ENCODE measurements around the gene GGTLC3.
"Not testable (repeated sequence)": the region's sequence is repeated elsewhere in the genome, so short reads cannot be mapped to it uniquely, and the experiment has no call there.

The GGTLC3 gene

GRCh38 chr22:18518061-18518460 lies at the start of gene GGTLC3:
TSS of gene GGTLC3 (minus strand) at chr22:18518161. CDS start at chr22:18517897, 264 bp downstream.
- DNase-seq (ENCODE audit: low read depth) = not testable (repeated sequence)

GRCh38 chr22:18560099-18560974 lies 42.4 kb upstream of the GGTLC3 start:
- H3K4me3 ChIP-seq (ENCODE audit: low read depth, low read length); DNase-seq (ENCODE audit: low read depth): not testable (repeated sequence)

More at GRCh38 chr22:18518061-18518460, at the start of gene GGTLC3:
- not testable (repeated sequence) for H3K4me3 ChIP-seq (ENCODE audit: low read depth, low read length)

GRCh38 chr22:18558939-18559338 lies 41.0 kb upstream of the GGTLC3 start:
- not testable (repeated sequence) for DNase-seq (ENCODE audit: low read depth); H3K4me3 ChIP-seq (ENCODE audit: low read depth, low read length)

- H3K4me3 ChIP-seq (ENCODE audit: low read depth, low read length); DNase-seq (ENCODE audit: low read depth): not testable (repeated sequence)
Observed at GRCh38 chr22:18558516-18558915, 40.6 kb upstream of the GGTLC3 start.

- not testable (repeated sequence) for H3K4me3 ChIP-seq (ENCODE audit: low read depth, low read length); DNase-seq (ENCODE audit: low read depth)
Observed at GRCh38 chr22:18554280-18555256, 36.6 kb upstream of the GGTLC3 start.

- not testable (repeated sequence) for DNase-seq (ENCODE audit: low read depth); H3K4me3 ChIP-seq (ENCODE audit: low read depth, low read length)
Observed at GRCh38 chr22:18552839-18553597, 35.1 kb upstream of the GGTLC3 start.

GRCh38 chr22:18551046-18551445 lies 33.1 kb upstream of the GGTLC3 start:
- H3K4me3 ChIP-seq (ENCODE audit: low read depth, low read length); DNase-seq (ENCODE audit: low read depth): not testable (repeated sequence)

GRCh38 chr22:18549458-18550179 lies 31.7 kb upstream of the GGTLC3 start:
- DNase-seq (ENCODE audit: low read depth); H3K4me3 ChIP-seq (ENCODE audit: low read depth, low read length): not testable (repeated sequence)

GRCh38 chr22:18544615-18545014 lies 26.7 kb upstream of the GGTLC3 start:
- H3K4me3 ChIP-seq (ENCODE audit: low read depth, low read length); DNase-seq (ENCODE audit: low read depth): not testable (repeated sequence)

- not testable (repeated sequence) for DNase-seq (ENCODE audit: low read depth); H3K4me3 ChIP-seq (ENCODE audit: low read depth, low read length)
Observed at GRCh38 chr22:18543400-18543799, 25.4 kb upstream of the GGTLC3 start.

GRCh38 chr22:18539994-18540393 lies 22.0 kb upstream of the GGTLC3 start:
- DNase-seq (ENCODE audit: low read depth); H3K4me3 ChIP-seq (ENCODE audit: low read depth, low read length): not testable (repeated sequence)

GRCh38 chr22:18534315-18534714 lies 16.4 kb upstream of the GGTLC3 start:
- not testable (repeated sequence) for H3K4me3 ChIP-seq (ENCODE audit: low read depth, low read length); DNase-seq (ENCODE audit: low read depth)

- DNase-seq (ENCODE audit: low read depth); H3K4me3 ChIP-seq (ENCODE audit: low read depth, low read length): not testable (repeated sequence)
Observed at GRCh38 chr22:18533633-18534032, 15.7 kb upstream of the GGTLC3 start.

- not testable (repeated sequence) for DNase-seq (ENCODE audit: low read depth); H3K4me3 ChIP-seq (ENCODE audit: low read depth, low read length)
Observed at GRCh38 chr22:18529416-18530145, 11.6 kb upstream of the GGTLC3 start.

GRCh38 chr22:18528597-18529415 lies 10.8 kb upstream of the GGTLC3 start:
- H3K4me3 ChIP-seq (ENCODE audit: low read depth, low read length) = not testable (repeated sequence)
- DNase-seq (ENCODE audit: low read depth) = peak; percentile 0

- not testable (repeated sequence) for H3K4me3 ChIP-seq (ENCODE audit: low read depth, low read length); DNase-seq (ENCODE audit: low read depth)
Observed at GRCh38 chr22:18527752-18528596, 10.0 kb upstream of the GGTLC3 start, which contains the start of gene TMEM191B. TSS of gene TMEM191B (plus strand) at chr22:18527802. CDS start at chr22:18527981, 179 bp downstream.
